Measurements from ENCODE around the gene TBX1. TPM values are rescaled to one million over a fixed set of nuclear protein-coding genes. Genes with fewer than 3 reads are reported as not detected.

Gene TBX1
- polyA plus RNA-seq, 4 donors, result 0.17 to 0.59 (median 0.25) TPM

DNA sequence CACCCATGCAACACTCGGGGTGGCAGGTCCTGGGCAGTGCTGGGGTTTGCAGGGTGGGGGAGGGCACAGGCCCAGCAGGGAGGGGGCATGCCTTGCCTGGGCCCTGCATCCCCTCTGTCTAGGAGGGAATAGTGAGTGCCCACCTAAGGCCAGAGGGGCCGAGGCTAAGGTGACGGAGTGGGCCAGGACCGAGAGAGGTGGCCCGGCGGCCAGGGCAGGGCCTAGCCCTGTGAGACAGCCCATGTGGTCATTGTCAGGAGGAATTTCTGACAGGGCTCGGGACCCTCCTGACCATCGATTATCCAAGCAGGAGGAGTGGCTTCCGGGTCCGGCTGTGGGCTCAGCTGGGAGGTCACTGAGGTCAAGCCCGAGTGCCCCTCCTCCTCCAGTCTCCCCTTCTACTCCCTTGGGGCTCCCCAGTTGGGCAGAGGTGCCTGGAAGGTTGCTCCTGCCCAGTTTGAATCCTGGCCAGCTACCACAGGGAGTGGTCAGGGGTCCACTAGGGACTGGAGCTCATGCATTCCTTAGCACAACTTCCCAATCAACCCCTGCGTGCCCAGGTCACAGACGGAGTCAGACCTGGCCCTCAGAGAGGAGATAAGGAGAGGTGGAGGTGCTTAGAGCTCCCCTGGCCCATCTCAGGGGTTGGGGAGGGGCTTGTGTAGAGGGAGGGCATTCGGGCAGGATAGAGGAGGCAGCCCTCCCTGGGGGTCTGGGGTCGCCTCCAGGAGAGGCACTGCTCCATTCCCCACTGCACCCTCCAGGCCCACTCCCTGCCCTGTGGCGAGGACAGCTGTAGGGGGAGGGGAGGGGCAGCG lies 22.5 kb upstream of the TBX1 start:
- DNase-seq (ENCODE audit: low read depth in 4 of 4, low spot score in 3 of 4), result no peak

GRCh38 chr22:19738664-19739447 lies 21.7 kb upstream of the TBX1 start:
- DNase-seq (ENCODE audit: low read depth in 4 of 4, low spot score in 3 of 4), result no peak

- DNase-seq (ENCODE audit: low read depth in 4 of 4, low spot score in 3 of 4), result no peak
Measured at GRCh38 chr22:19739448-19739895, 21.1 kb upstream of the TBX1 start.

- DNase-seq (ENCODE audit: low read depth in 4 of 4, low spot score in 3 of 4), result no peak
Measured at GRCh38 chr22:19739911-19740449, 20.6 kb upstream of the TBX1 start.

DNA sequence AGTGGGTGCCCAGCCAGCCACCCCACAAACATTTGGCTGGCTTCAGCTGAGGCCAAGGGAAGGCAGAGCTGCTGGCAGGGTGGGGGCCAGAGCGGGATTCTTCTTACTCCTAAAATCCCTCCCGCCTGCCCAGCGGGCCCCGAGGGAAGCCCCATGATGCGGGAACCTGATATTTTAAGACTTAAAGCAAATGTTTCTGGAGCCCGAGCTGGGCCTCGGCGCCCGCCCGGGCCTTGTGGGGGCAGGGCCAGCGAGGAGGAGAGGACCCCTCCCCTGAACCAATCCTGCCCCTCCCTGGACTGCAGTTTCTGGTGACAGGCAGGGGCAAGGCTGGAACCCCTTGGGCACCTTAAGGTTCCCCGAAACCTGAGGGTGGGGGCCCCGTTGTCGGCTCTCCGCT lies 20.0 kb upstream of the TBX1 start:
- no peak for DNase-seq (ENCODE audit: low read depth in 4 of 4, low spot score in 3 of 4)

DNA sequence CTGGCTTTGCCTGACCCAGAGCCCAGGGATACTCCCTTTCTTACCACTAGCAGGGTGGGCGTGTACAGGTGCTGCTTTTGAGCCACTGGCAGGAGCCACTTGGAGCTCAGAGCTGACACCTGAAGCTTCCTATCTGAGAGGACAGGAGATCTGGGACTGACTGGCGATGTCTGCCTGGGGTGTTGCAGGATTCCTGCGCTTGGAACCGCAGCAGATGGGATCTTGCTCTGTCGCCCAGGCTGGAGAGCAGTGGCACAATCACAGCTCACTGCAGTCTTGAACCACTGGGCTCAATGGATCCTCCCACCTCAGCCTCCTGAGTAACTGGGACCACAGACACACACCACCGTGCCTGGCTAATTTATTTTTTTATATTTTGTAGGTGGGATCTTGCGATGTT lies 19.5 kb upstream of the TBX1 start:
- no peak for DNase-seq (ENCODE audit: low read depth in 4 of 4, low spot score in 3 of 4)

- DNase-seq (ENCODE audit: low read depth in 4 of 4, low spot score in 3 of 4), result no peak
Measured at GRCh38 chr22:19742160-19743066, 18.2 kb upstream of the TBX1 start.

- no peak for DNase-seq (ENCODE audit: low read depth in 4 of 4, low spot score in 3 of 4)
Measured at GRCh38 chr22:19743081-19743480, 17.5 kb upstream of the TBX1 start.

DNA sequence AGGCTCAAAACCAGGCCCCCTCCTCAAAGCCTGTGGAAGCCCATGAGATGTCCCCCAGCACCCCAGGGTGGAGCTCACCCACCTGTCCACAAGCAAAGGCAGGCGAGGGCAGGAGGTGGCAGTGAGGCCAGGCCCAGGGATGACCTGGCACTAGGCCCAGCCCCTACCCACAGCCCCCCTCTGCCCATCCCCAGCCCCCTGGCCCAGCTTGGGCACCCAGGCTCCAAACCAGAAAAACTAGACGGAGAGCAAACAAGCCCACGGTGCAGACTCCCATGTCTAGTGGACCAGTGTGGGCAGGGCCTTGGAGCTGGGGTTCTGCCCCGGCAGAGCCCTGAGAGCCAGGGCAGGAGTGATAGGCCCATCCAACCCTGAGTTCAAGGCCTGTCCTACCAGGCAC lies 16.9 kb upstream of the TBX1 start:
- DNase-seq (ENCODE audit: low read depth in 4 of 4, low spot score in 3 of 4), result no peak

DNA sequence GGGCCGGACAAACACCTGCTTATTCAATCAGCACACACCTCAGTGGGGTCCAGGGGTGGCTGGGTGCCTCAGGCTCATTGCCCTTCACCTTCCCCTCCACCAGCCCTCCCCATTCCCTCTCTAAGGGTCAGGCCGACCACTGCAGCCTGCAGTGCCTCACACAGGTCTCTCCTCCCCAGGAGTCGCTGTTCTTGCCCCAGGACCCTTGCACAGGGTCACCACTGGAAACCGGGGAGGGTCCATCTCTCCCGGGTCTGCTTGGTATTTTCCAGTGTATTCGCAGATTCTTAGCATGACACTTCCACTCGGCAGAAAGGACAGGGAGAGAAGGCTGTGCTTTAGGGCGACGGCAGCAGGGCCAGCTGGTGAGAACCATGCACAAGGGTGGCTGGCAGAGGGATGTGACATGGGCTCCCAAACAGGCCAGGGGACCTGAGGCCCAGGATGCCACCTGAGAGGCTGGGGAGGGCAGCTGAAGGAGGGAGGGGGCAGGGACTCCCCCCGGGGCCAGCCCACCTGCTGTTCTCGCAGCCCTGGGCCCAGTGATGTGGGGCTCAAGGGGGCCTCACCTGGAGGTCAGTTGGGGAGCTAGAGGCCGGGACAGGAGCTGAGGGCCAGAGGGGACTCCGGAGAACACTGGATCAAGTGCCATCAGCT lies 16.1 kb upstream of the TBX1 start:
- DNase-seq (ENCODE audit: low read depth in 4 of 4, low spot score in 3 of 4), result no peak

DNA sequence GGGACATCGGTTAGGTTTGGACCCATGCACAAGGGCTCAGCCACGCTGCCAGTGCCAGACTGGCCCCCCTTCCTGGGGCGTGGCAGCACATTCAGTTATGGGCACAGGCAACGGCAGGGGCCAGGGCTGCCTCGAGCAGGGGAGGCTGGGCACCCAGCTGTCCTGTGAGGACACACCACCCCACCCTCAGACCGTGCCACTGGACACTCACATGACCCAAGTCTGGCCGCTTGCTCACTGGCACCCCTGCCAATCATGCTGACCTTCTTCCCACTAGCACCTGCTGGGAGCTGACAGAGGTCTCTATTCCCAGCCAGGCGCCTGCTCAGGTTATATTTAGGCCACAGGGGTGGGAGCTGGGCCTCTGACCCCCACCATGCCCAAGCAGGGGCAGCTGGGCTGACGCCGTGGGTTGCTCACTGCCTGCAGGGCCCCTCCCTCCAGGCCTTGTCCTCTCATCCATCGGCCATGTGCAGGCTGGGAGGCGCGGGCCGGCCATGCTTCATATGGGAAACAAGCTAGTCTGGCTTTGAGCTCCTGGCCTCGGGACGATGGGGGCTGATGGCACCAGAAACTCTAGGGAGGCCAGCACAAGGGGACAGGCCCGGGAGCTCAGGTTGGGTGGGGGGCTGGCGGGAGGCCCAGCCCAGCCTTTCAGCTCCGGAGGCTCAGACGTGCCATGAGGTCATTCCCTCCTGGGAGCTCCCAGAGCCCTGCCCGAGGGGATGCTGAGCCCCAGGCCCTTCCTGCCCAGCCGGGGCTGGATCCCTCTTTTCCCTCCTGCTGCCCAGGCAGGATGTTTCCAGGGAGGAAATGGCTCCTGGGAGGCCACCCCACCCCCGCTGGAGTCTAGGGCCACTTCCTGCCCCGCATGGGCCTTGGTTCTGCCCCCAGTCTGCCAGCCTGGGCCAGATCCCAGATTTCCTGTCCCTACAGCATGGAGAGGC lies 15.2 kb upstream of the TBX1 start:
- no peak for DNase-seq (ENCODE audit: low read depth in 4 of 4, low spot score in 3 of 4)

DNA sequence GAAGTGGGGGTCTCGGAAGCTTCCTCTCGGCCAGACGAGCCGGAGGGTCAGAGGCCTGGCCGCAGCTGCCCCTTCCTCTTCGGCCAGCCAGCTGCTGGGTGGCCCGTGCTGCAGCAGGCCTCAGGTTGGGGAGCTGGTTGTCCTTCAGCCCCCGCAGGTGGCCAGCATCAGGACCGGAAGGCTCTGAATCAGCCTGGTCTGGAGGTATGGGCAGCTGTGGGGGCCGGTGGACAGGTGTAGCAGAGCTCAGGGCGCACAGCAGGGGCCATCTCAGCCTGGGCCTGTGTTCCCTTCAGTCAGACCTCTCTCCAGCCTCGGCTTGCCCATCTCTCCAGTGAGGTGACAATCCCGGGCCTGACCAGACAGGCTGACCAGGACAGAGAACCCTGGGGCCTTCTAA lies 13.9 kb upstream of the TBX1 start:
- DNase-seq (ENCODE audit: low read depth in 4 of 4, low spot score in 3 of 4), result no peak

DNA sequence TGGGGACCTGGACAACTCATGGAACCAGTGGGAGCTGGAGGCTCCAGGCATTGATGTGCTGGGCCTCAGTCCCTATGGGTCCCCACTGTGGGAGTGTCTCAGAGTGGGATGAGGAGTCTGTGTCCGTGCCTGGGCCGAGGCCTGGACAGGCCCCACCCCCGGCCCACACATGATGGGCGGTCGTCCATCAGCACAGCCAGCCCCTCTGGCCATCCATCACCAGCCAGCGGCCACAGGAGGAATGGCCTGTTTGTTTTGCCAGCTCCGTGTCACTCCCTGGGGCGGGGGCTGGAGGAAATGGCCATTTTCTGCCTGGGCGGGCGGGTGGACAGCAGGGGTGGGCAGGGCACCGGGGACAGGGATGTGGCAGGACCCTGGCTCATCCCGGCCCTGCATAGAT lies 13.0 kb upstream of the TBX1 start:
- no peak for DNase-seq (ENCODE audit: low read depth in 4 of 4, low spot score in 3 of 4)

- no peak for DNase-seq (ENCODE audit: low read depth in 4 of 4, low spot score in 3 of 4)
Measured at GRCh38 chr22:19748139-19748538, 12.4 kb upstream of the TBX1 start.

- DNase-seq (ENCODE audit: low read depth in 4 of 4, low spot score in 3 of 4), result no peak
Measured at GRCh38 chr22:19748991-19749664, 11.4 kb upstream of the TBX1 start.

DNA sequence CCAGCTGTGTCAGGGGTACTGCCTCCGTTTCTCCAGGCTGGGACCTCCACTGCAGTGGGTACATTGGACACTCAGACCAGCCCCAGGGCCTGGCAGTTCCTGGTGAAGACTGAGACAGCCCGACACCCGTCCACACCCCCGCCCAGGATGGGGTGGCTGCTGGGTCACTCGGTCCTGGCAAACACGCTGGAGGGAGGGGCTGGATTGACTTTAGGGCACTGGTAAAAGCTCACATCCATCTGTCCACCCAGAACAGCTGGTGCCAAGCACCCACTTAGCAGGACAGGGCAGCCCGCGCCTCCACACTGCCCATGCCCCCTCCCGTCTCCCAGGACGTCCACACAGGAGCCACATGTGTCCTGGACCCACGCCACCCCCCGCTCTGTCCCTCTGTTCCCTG lies 10.7 kb upstream of the TBX1 start:
- no peak for DNase-seq (ENCODE audit: low read depth in 4 of 4, low spot score in 3 of 4)

DNA sequence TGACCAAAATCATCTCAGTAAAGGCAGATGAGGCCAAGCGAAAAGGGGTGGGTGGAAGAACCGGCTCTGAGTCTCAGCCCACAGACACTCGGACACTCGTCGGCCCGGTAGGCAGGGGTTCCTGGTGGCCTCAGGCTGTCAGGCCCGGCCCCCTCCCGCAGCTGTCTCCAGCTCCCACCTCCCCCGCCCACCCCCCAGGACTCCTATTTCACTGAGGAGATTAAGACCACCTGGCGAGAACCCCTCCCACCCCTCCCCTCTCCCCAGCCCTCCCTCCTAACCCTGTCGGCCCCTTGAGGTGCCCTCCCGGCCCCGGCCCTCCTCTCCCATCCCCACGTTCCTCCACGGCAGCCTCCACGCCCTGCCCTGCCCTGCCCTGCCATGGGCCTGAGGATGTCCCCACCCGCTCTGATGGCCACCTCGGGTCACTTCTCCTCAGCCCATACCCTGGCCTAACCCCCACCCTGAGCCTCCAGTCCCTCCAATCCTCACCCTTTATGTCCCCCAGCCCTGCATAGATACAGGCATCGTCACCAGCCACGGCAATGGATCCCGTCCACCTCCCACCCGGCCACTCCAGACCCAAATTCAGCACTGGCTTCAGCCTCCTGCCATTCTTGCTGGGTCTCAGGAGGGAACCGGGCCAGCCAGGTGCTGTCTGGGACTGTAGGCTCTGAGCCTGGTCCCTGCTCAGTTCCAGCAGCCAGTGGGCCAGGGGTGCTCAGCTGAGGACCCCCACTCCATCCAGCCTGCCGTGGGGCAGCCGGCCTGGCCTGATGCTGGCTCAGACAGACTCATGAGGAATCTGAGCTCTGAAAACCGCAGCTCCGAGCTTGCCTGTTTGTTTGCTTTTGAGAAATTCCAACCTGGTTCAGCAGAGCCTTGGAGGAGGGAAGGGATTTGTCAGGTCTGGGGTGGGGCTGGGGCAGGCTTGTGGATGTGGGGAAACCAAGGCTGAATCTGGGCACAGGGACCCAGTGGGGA lies 9.8 kb upstream of the TBX1 start:
- DNase-seq (ENCODE audit: low read depth in 4 of 4, low spot score in 3 of 4), result no peak
